Immature natural killer cell (primary cell): ENCODE measurements around the gene ECHS1. TPM values are rescaled to one million over a fixed set of nuclear protein-coding genes. Genes with fewer than 3 reads are reported as not detected.

Experiments
- DNase-seq, 3 donors: peaks; one replicate each; pipeline ENCODE4 v3.0.0; 2022; ENCODE audit warnings: mixed read lengths in 1 of 3
- H3K27ac Mint-ChIP-seq, 6 donors: one replicate each; pipeline ENCODE4 v1.8.0; 2020; ENCODE audit warnings: mixed read lengths in 6 of 6, mild to moderate bottlenecking in 5 of 6, inconsistent platforms in 4 of 6, moderate library complexity in 3 of 6
- H3K27me3 Mint-ChIP-seq, 3 donors: one replicate each; pipeline ENCODE4 v1.8.0; 2020 to 2021; ENCODE audit warnings: low read depth in 3 of 3, mild to moderate bottlenecking in 3 of 3, mixed read lengths in 3 of 3, moderate library complexity in 3 of 3, inconsistent platforms in 1 of 3
- H3K36me3 Mint-ChIP-seq, 3 donors: one replicate each; pipeline ENCODE4 v1.8.0; 2020; ENCODE audit warnings: mixed read lengths in 3 of 3, inconsistent platforms in 2 of 3, mild to moderate bottlenecking in 2 of 3
- H3K4me1 Mint-ChIP-seq, 2 donors: one replicate each; pipeline ENCODE4 v1.8.0; 2020; ENCODE audit warnings: inconsistent platforms in 2 of 2, mild to moderate bottlenecking in 2 of 2, mixed read lengths in 2 of 2, moderate library complexity in 1 of 2
- H3K4me3 Mint-ChIP-seq, 5 donors: one replicate each; pipeline ENCODE4 v1.8.0; 2020; ENCODE audit warnings: mild to moderate bottlenecking in 5 of 5, mixed read lengths in 5 of 5, inconsistent platforms in 3 of 5, moderate library complexity in 3 of 5
- H3K9me3 Mint-ChIP-seq, 6 donors: one replicate each; pipeline ENCODE4 v1.8.0; 2020; ENCODE audit warnings: mild to moderate bottlenecking in 6 of 6, mixed read lengths in 6 of 6, inconsistent platforms in 4 of 6, moderate library complexity in 3 of 6
- polyA plus RNA-seq, 3 donors: library from polyadenylated mRNA; unstranded; fragments of 300-500 nt; fragmentation: Illumina TruSeq; gene quantifications; one replicate each; pipeline ENCODE4 v1.2.3, GENCODE V29; 2021

Gene ECHS1
- polyA plus RNA-seq, 3 donors from 2014 or later: 91.2 to 134 (median 118) TPM

DNA sequence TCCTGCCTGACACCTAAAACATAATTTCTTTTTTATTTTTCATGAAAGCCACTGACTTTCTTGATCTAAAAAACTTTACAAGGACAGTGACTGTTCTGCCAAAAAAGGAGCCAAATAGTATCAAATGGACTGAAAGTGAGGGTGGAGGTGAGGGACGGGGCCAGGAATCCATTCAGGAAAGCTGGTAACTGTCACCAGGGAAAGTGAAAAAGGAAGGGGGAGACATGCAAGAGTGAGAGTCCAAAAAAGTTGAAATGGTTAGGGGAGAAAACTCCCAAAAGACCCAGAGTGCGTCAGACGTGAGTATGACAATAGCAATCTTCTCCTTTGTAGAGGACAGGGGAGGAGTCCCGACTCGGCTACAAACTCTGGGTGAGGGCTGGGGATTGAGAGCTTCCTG is 28.9 kb downstream of the ECHS1 start:
- Mint-ChIP-seq H3K9me3 (no peaks in the 10 kb centered on the region), H3K4me1 (no peaks in the 10 kb centered on the region), H3K36me3 (no peaks in the 10 kb centered on the region), H3K27me3 (peaks cover 8 to 21% (median 9%) of the 10 kb centered on the region in 3 donors), H3K4me3 (no peak overlapping the region), H3K27ac (no peak overlapping the region)
- DNase-seq: no peak

DNA sequence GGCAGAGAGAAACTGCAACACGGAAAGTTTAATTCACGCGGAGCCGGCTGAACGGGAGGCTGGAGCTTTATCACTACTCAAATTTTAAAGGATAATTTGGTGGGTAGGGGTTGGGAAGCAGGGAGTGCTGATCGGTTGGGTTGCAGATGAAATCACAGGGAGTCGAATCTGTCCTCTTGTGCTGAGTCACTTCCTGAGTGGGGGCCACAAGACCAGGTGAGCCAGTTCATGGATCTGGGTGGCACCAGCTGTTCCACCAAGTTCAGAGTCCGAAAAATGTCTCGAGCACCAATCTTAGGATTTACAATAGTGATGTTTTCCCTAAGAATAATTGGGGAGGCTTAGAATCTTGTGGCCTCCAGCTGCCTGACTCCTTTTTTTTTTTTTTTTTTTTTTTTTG is 29.6 kb downstream of the ECHS1 start:
- DNase-seq: no peak
- Mint-ChIP-seq H3K9me3 (no peaks in the 10 kb centered on the region), H3K36me3 (no peaks in the 10 kb centered on the region), H3K27me3 (peaks cover 7 to 21% (median 9%) of the 10 kb centered on the region in 3 donors), H3K4me3 (no peak overlapping the region), H3K4me1 (no peaks in the 10 kb centered on the region), H3K27ac (no peak overlapping the region)

DNA sequence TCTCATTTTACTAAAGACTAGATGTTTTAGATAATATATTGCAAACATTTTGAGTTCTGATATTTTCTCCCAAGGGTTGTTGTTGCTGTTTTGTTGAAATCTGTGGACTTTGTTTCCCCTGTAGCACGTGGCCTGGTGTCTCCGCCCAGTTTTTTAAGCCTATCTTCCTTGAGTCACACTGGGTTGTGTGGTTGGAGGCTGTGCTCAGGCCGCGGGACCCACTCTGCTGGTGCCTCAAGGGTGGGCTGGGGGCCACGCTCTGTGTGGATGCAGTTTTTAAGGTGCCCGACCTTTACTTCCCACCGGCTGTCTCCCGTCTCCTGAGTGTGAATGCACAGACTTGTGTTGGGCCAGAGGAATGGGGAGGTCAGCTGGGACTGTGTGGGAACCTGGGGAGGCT is 30.2 kb downstream of the ECHS1 start:
- Mint-ChIP-seq H3K27ac (no peak overlapping the region), H3K4me3 (no peak overlapping the region), H3K4me1 (no peaks in the 10 kb centered on the region), H3K27me3 (peaks cover 7 to 21% (median 9%) of the 10 kb centered on the region in 3 donors), H3K36me3 (no peaks in the 10 kb centered on the region), H3K9me3 (no peaks in the 10 kb centered on the region)
- DNase-seq: no peak

DNA sequence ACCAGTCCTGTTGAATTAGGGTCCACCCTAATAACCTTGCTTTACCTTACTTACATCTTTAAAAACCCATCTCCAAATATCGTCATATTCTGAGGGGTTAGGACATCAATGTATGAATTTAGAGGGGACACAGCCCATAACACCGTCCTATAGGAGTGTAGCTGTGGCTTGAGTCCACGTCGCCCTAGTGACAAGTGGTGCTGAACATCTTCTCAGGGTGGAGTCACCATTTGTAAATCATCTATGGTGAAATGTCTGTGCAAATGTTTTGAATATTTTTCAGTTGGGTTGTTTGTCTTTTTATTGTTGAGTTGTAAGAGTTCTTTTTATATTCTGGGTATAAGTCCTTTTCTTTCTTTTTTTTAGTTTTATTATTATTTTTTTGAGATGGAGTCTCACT is 31.2 kb downstream of the ECHS1 start:
- no peak for DNase-seq
- Mint-ChIP-seq H3K27me3 (peaks cover 7 to 21% (median 9%) of the 10 kb centered on the region in 3 donors), H3K4me3 (no peak overlapping the region)

DNA sequence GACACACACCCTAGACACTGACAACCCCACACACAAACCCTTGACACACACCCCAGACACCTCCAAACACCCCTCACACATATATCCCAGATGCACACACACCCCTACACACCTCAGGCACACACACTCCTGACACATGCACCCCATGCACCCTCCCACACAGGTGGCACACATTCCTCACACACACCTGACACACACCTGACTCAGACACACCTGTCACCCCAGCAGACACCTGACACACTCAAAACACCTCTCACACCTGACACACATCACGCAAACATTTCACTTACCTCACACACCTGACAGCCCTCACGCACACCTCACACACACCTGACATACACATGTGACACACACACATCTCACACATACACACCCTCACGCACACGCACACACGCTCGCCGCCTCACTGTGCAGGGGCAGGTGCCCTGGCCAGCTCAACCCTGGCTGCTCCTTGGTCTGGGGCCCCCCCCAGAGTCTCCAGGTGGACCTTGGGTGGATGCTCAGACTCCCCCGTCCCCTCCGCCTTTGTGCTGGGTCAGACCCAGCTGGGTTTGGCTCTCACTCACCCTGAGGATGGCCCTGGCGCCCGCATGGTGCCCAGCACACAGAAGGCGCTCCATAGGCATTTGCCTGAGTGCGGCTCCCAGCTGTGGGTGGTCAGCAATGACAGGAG is 33.3 kb downstream of the ECHS1 start:
- H3K27me3 Mint-ChIP-seq: peaks cover 7 to 15% (median 11%) of the 10 kb centered on the region in 3 donors
- peaks cover 0 to 2% of the 10 kb centered on the region in 2 donors for H3K4me1 Mint-ChIP-seq
- H3K4me3 Mint-ChIP-seq: no peak overlapping the region
- no peak overlapping the region for H3K27ac Mint-ChIP-seq
- no peaks in the 10 kb centered on the region for H3K9me3 Mint-ChIP-seq
- no peaks in the 10 kb centered on the region for H3K36me3 Mint-ChIP-seq
- no peak for DNase-seq

More for the DNA sequence above, 31.2 kb downstream of the ECHS1 start:
- Mint-ChIP-seq H3K36me3 (no peaks in the 10 kb centered on the region), H3K9me3 (no peaks in the 10 kb centered on the region), H3K27ac (no peak overlapping the region), H3K4me1 (no peaks in the 10 kb centered on the region)

DNA sequence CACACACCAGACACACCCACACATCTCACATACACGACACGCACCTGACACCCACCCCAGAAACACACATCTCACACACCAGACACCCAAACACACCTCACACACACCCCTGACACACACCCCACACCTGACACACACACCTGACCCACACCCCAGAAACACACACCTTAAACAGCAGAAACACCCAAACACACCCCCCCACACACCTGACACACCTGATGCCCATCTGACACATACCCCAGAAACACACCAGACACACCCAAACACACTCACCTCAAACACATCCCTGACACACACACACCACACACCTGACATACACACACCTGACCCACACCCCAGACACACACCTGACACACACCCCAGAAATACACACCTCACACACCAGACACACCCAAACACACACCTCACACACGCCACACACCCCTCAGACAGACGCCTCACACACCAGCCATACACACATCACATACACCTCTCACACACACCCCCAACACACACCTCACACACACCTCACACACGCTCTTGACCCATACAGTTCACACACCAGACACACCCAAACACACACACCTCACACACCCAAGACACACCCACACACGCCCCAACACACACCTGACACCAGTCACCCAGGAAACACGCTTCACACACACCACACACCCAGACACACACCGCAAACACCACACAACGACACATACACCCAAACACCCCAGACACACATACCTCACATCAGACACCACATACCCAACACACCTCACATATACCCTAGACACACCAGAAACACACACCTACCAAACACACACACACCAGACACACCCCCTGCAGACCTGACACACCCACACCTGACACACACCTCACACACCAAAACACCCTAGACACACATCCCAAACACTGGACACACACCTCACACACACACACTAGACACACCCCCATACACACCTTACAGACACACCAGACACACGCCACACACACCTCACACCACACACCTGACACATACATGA is 34.8 kb downstream of the ECHS1 start:
- Mint-ChIP-seq H3K4me3 (no peak overlapping the region), H3K27ac (no peak overlapping the region), H3K9me3 (no peaks in the 10 kb centered on the region), H3K27me3 (peaks cover 8 to 13% (median 10%) of the 10 kb centered on the region in 3 donors), H3K4me1 (peaks cover 0 to 2% of the 10 kb centered on the region in 2 donors), H3K36me3 (no peaks in the 10 kb centered on the region)
- DNase-seq: no peak

DNA sequence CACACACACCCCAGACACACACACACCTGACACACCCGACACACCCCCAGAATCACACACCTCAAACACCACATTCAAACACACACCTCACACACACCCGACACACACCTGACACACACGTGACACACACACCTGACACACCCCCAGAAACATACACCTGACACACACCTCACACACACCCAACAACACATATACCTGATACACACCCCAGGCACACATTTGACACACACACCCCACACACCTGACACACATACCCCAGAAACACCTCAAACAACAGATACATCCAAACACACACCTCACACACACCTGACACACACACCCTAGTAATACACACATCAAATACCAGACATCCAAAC is 35.8 kb downstream of the ECHS1 start:
- Mint-ChIP-seq H3K4me1 (peaks cover 0 to 2% of the 10 kb centered on the region in 2 donors), H3K27me3 (peaks cover 9 to 12% (median 12%) of the 10 kb centered on the region in 3 donors), H3K27ac (no peak overlapping the region), H3K9me3 (no peaks in the 10 kb centered on the region), H3K36me3 (no peaks in the 10 kb centered on the region), H3K4me3 (no peak overlapping the region)
- DNase-seq: no peak

DNA sequence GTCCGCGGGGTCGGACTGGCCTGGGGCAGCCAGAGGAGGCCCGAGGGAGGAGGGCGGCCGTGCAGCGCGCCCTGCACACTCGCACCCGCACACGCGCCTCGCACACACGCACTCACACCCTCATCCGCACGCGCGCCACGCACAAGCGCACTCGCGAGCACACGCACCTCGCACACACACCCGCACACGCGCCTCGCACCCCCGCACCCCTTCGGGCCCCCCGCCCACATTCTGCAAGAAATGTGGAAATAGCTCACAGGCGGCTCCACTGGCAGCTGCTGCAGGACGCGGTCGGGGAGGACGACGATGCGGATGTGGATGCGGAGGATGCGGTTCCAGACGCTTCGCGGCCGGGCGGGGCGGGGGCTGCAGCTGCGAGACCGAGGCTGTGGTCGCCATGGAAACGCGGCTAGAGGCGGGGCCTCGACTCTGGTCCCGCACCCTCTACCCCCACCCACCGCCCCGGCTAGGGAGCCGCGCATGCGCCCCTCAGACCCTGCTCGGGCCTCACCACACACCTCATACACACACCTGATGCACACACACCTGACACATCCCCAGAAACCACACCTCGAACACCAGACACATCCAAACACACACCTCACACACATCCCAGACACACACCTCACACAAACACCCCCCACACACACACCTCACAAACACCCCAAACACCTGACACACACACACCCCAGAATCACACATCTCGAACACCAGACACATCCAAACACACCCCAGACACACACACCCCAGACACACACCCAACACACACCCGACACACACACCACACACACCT is 36.4 kb downstream of the ECHS1 start, which contains the start of gene CALY:
Gene CALY (minus strand): TSS at position 320 of the 793 bp plus-strand sequence. CDS start 7,907 bp downstream, outside the sequence.
- Mint-ChIP-seq H3K36me3 (no peaks in the 10 kb centered on the region), H3K9me3 (no peaks in the 10 kb centered on the region), H3K27me3 (peaks cover 3 to 18% (median 10%) of the 10 kb centered on the region in 3 donors), H3K4me3 (peak within 1 kb of the TSS; percentile 61 to 73 (median 69)), H3K4me1 (peaks cover 0 to 2% of the 10 kb centered on the region in 2 donors), H3K27ac (peak within 1 kb of the TSS in 5 of 6 donors; percentile 62 to 91 (median 78))
- peak; percentile 88 to 89 (median 88) for DNase-seq

DNA sequence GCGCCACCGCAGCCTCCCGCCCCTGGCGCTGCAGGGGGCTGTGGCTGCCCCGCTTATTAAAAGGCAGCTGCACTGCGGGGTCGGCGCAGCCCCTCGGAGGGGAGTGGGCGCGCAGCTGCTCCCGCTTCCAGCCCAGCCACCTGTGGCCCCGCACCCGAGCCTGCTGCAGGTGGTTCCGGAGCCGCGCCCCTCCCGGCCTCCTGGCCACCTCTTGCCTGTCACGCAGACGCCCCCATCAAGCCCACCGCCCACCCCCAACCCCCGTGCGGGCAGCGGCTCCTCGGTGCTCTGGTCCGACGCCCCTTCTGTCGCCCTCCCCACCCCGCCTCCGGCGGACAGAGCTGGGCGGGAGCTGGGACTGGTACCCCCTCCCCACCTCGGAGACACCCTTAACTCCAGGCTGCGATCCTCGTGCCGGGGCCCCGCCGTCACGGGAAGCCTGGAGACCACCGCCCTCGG is 37.0 kb downstream of the ECHS1 start:
- Mint-ChIP-seq H3K27ac (no peak overlapping the region), H3K9me3 (no peaks in the 10 kb centered on the region), H3K4me1 (peaks cover 0 to 2% of the 10 kb centered on the region in 2 donors)

DNA sequence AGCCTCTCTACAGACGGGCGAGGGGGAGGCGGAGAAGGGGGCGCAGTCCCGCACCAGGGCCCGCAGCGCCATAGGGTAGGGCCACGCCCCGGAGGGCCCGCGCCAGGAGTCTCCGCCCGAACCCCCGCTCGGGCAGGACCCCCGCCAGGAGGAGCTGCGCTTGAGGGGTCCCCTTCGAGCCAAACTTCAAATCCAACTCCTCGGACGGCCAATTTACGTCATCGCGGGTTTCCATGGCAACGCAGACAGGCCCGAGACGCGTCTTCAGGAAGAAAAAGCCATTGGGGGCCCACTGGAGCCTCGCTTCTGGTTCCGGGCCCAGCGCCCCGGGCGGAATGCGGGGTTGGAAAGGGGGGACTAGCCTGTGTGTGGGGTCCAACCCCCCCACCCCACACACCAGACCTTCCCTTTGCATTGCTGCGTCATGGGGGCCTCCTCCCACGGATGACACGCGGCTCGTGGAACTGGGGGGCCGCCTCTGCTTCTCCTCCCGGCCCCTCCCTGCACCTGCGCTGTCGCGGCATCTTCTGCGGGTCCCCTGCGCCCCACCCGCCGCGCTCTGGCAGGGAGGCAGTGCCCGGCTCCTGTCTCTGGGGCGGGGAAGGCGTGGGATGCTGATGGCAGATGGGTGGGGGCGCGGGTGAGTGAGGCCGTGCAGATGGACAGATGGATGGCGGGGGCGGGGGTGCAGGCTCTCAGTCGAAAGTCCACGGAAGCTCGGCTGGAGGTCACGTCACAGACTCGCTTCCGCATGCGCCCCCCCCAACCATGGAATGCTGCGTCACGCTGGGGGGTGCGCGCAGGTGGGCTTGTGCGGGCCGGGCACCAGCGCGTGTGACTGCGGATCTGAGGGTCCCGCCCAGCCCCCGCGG is 37.7 kb downstream of the ECHS1 start:
- peak; percentile 79 to 83 (median 80) for DNase-seq
- H3K36me3 Mint-ChIP-seq: no peaks in the 10 kb centered on the region
- H3K4me3 Mint-ChIP-seq: peak overlapping the region; percentile 61 to 73 (median 69)
- peak overlapping the region in 5 of 6 donors; percentile 62 to 78 (median 76) for H3K27ac Mint-ChIP-seq
- peaks cover 4 to 17% (median 10%) of the 10 kb centered on the region in 3 donors for H3K27me3 Mint-ChIP-seq
- H3K4me1 Mint-ChIP-seq: peaks cover 0 to 2% of the 10 kb centered on the region in 2 donors
- H3K9me3 Mint-ChIP-seq: no peaks in the 10 kb centered on the region

More for the DNA sequence above, 37.0 kb downstream of the ECHS1 start:
- H3K4me3 Mint-ChIP-seq: no peak overlapping the region
- no peak for DNase-seq
- peaks cover 0 to 15% (median 10%) of the 10 kb centered on the region in 3 donors for H3K27me3 Mint-ChIP-seq
- no peaks in the 10 kb centered on the region for H3K36me3 Mint-ChIP-seq

DNA sequence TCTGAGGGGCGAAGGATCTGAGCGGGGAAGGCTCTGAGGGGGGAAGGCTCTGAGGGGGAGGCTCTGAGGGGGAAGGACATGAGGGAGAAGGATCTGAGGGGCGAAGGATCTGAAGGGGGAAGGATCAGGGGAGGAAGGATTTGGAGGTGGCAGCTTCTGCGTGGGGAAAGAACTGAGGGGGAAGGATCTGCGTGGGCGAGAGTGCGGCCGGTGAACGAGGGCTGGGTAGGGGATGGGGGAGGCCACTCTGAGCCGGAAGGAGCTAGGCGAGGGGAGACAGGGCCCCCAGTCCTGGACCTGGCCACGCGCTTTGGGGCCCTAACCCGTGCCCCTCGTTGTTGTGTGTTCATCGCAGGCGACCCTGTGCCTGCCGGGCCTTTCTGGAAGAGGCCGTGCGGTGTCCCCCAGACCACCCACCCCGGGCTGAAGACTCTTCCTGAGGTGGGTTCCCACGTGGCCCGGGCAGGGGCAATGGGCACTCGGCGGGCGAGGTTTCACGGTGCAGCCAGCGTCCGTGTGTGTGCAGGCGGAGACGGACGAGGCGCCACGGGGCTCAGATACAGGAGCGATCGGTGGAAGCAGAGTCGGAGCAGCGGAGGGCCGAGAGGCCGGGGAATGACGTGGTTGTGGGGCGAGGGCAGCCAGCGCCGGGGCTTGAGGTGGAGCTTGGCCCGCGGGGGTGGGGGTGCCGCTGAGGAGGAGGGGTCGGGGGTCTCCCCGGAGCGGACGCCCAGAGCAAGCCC is 38.5 kb downstream of the ECHS1 start:
- Mint-ChIP-seq H3K36me3 (no peaks in the 10 kb centered on the region), H3K4me3 (peak overlapping the region; percentile 56 to 82 (median 75)), H3K9me3 (no peaks in the 10 kb centered on the region), H3K27me3 (peaks cover 7 to 18% (median 10%) of the 10 kb centered on the region in 3 donors), H3K27ac (peak overlapping the region in 5 of 6 donors; percentile 62 to 87 (median 78)), H3K4me1 (peaks cover 0 to 2% of the 10 kb centered on the region in 2 donors)
- DNase-seq: no peak
